Naive thymus-derived CD4-positive, alpha-beta T cell (primary cell): ENCODE data around the gene EPHA10. TPM values are rescaled to one million over a fixed set of nuclear protein-coding genes. Genes with fewer than 3 reads are reported as not detected.

Source experiments
- ATAC-seq: fragments of 150-1000 bp; cut with Tn5 transposase; 2 replicates; pipeline ENCODE4 v1.10.0; 2021; ENCODE audit warnings: mild to moderate bottlenecking, moderate library complexity
- CTCF ChIA-PET: fragments of 350-600 bp; sonication (Branson Sonifier 250); formaldehyde crosslinking; loops from one replicate; lab custom pipeline; 2021; ENCODE audit warnings: antibody characterized with exemption; lab: Charles Lee
- POLR2A ChIA-PET: fragments of 350-600 bp; sonication (Branson Sonifier 250); formaldehyde crosslinking; loops from one replicate; lab custom pipeline; 2021; ENCODE audit warnings: antibody characterized with exemption, inconsistent platforms; lab: Charles Lee
- DNase-seq, 9 donors: peaks; one replicate each; pipeline versions ENCODE4 v3.0.0 to v3.0.0-alpha.2; 2020 to 2022; ENCODE audit warnings: mixed read lengths in 1 of 9
- H3K27ac ChIP-seq: one replicate; pipeline ENCODE4 v1.7.0; 2013; ENCODE audit warnings: mild to moderate bottlenecking, low read depth, low read length, moderate library complexity
- H3K27me3 ChIP-seq, 2 donors: one replicate each; pipeline ENCODE4 v1.7.0; 2013; ENCODE audit warnings: low read length in 2 of 2, mild to moderate bottlenecking in 2 of 2, moderate library complexity in 2 of 2; ENCODE audit not compliant: control insufficient read depth in 2 of 2, insufficient read depth in 2 of 2
- H3K36me3 ChIP-seq, 3 experiments: 1 replicate in 2 of 3; 2 replicates in 1 of 3; pipeline ENCODE4 v1.7.0; 2013; ENCODE audit warnings: low read length in 3 of 3, mild to moderate bottlenecking in 3 of 3, moderate library complexity in 1 of 3; ENCODE audit not compliant: insufficient read depth in 3 of 3, control insufficient read depth in 2 of 3
- H3K4me1 ChIP-seq, 2 donors: one replicate each; pipeline ENCODE4 v1.7.0; 2013; ENCODE audit warnings: low read length in 2 of 2, mild to moderate bottlenecking in 2 of 2, moderate library complexity in 1 of 2; ENCODE audit not compliant: control insufficient read depth in 2 of 2, insufficient read depth in 2 of 2
- H3K4me3 ChIP-seq: 2 replicates; pipeline ENCODE4 v1.7.0; 2013; ENCODE audit warnings: mild to moderate bottlenecking, low read length
- H3K9me3 ChIP-seq, 3 experiments: 1 replicate in 2 of 3; 2 replicates in 1 of 3; pipeline ENCODE4 v1.7.0; 2013; ENCODE audit warnings: low read length in 3 of 3; ENCODE audit not compliant: control insufficient read depth in 2 of 3
- H3K27ac Mint-ChIP-seq, 9 donors: one replicate each; pipeline ENCODE4 v1.8.0; 2020 to 2022; ENCODE audit warnings: mixed read lengths in 9 of 9, mild to moderate bottlenecking in 8 of 9, moderate library complexity in 5 of 9, inconsistent platforms in 2 of 9
- H3K27me3 Mint-ChIP-seq, 5 donors: one replicate each; pipeline ENCODE4 v1.8.0; 2021 to 2022; ENCODE audit warnings: mixed read lengths in 5 of 5, mild to moderate bottlenecking in 1 of 5
- H3K36me3 Mint-ChIP-seq, 5 donors: one replicate each; pipeline ENCODE4 v1.8.0; 2020 to 2022; ENCODE audit warnings: mixed read lengths in 5 of 5, mild to moderate bottlenecking in 3 of 5, inconsistent platforms in 1 of 5
- H3K4me1 Mint-ChIP-seq, 7 donors: one replicate each; pipeline ENCODE4 v1.8.0; 2020 to 2022; ENCODE audit warnings: mixed read lengths in 7 of 7, mild to moderate bottlenecking in 3 of 7, inconsistent platforms in 1 of 7
- H3K4me3 Mint-ChIP-seq, 10 donors: one replicate each; pipeline ENCODE4 v1.8.0; 2020 to 2022; ENCODE audit warnings: mild to moderate bottlenecking in 10 of 10, mixed read lengths in 10 of 10, moderate library complexity in 6 of 10, inconsistent platforms in 2 of 10
- H3K9me3 Mint-ChIP-seq, 11 donors: one replicate each; pipeline ENCODE4 v1.8.0; 2020 to 2022; ENCODE audit warnings: mixed read lengths in 11 of 11, mild to moderate bottlenecking in 4 of 11, inconsistent platforms in 1 of 11, moderate library complexity in 1 of 11
- intact Hi-C, 2 donors: fragments of 100-400 bp; cut with micrococcal nuclease; formaldehyde crosslinking; loops; one replicate each; pipeline ENCODE4 v1.15.1; 2023
- polyA plus RNA-seq, 2 donors: library from polyadenylated mRNA; unstranded; fragments of 300-500 nt; fragmentation: Illumina TruSeq; gene quantifications; one replicate each; pipeline ENCODE4 v1.2.3, GENCODE V29; 2021
- total RNA-seq, 6 experiments: library from RNA in 5 of 6; stranded (reverse) in 5 of 6; gene quantifications; 1 replicate in 5 of 6; 2 replicates in 1 of 6; pipeline ENCODE4 v1.2.3 and lab custom pipeline; 2021 to 2026

The EPHA10 gene
- total and polyA plus RNA-seq, 7 experiments from 2014 or later = 0.19 TPM; not detected in 6

DNA sequence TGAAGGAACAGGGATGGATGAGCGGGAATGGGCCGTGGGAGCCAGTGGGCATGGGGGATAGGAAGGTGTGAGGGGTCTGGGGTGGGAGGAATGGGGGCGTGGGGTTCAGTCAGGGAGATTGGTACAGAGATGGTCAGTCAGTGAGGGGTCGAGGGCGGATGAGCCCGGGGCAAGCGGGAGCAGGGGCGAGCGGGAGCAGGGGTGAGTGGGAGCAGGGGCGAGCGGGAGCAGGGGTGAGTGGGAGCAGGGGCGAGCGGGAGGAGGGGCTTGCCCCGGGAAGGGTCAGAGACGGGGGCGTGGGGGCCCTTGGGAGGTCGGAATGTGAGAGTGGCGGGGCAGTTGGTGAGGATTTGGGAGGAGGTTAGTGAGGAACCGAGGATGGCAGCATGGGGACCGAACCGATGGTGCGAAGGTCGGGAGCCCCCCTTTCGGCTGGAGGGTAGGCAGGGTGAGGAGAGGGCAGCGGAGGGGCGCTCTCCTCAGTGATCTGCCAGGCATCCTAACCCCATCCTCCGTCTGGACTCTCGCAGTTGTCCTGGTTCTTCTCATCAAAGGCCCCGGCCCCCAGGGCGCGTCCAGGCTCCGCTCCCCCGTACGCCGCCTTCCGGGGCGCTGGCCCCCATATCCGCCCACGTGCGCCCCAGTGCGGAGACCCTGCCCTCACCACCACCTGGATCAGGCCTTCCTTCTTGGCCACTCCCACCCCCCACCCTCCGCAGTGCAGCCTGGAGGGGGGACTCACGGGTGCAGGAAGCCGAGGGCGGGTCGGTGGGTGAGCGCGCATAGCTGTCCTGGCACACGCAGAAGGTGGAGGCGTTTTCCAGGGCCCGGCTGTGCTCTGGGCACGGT, 11.2 kb downstream of the EPHA10 start:
- Mint-ChIP-seq H3K27ac (no peak overlapping the region), H3K36me3 (peaks cover 0 to 2% (median 0%) of the 10 kb centered on the region in 5 donors), H3K27me3 (peaks cover 22 to 59% (median 49%) of the 10 kb centered on the region in 5 donors), H3K9me3 (no peaks in the 10 kb centered on the region), H3K4me3 (peak overlapping the region; percentile 32 to 87 (median 62)), H3K4me1 (peaks cover 6 to 12% (median 8%) of the 10 kb centered on the region in 7 donors)
- H3K4me3 ChIP-seq = no peak overlapping the region
- no peaks in the 10 kb centered on the region for H3K9me3 ChIP-seq
- POLR2A ChIA-PET = no interaction called here
- ATAC-seq = no peak
- no peaks in the 10 kb centered on the region for H3K4me1 ChIP-seq
- no peak for DNase-seq
- CTCF ChIA-PET = no interaction called here
- H3K27ac ChIP-seq = no peak overlapping the region
- H3K27me3 ChIP-seq = peaks cover 0 to 3% of the 10 kb centered on the region in 2 donors
- H3K36me3 ChIP-seq = no peaks in the 10 kb centered on the region
- intact Hi-C loops = no loop called here

DNA sequence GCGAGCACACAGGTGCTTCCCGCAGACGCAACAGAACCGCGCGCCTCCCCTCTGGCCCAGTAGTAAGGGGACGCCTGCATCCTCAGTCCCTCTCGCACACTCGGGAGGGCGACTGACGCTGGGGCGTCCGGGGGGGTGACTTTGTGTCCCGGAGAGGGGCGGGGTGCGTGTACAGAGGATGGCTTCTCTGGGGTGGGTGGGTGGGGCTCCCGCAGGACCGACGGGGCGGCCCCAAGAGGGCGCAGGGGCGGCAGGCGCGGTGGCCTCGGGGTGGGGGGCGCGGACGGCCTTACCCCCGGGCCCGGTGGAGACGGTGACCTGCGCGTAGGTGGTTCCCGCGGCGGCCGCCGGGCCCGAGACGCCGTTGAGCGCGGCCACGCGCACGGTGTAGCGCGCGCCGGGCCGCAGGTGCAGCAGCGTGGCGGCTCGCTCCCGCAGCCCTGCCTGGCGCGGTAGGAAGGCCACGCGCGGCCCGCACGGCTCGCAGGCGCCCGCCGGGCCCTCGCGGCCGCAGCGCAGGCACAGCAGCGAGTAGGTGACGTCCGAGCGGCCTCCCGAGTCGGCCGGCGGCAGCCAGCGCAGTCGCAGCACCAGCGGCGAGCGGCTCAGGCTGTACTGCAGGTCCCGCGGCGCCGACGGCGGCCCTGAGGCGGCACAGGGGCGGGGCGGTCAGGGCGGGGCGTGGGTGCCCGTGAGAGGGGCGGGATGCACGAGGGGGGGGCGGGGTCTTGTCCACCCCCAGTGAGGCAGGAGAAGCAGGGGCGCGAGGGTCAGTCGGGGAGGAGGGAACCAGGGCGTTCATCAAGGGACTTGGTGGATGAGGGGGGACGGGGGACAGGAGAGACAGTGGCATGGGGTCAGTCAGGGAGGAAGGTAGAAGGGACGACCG, 12.1 kb downstream of the EPHA10 start:
- peak in 1 of 9 donors; percentile 44 for DNase-seq

DNA sequence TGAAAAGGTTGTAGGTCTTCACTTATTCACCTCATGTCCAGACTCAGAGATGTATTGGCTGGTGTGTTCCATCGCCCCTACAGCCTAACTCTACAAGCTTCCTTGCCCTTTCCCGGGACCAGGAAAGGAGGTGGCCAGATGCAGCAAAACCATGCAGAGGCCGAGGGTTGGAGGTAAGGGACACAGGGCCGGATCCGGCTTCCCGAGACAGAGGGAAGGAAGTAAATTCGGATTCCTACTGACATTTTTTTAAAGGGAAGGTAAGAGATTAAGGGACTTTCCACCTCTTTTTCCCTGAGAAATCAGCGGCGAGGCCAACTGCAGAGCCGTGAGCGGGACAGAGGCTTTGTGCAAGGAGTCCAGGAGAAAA, 12.7 kb downstream of the EPHA10 start:
- Histone ChIP-seq H3K27me3 (peaks cover 0 to 3% of the 10 kb centered on the region in 2 donors), H3K27ac (no peak overlapping the region), H3K9me3 (no peaks in the 10 kb centered on the region), H3K4me1 (no peaks in the 10 kb centered on the region), H3K36me3 (no peaks in the 10 kb centered on the region), H3K4me3 (no peak overlapping the region)
- H3K27ac Mint-ChIP-seq = no peak overlapping the region
- ATAC-seq = no peak
- no peaks in the 10 kb centered on the region for H3K9me3 Mint-ChIP-seq
- peaks cover 0 to 2% (median 0%) of the 10 kb centered on the region in 5 donors for H3K36me3 Mint-ChIP-seq
- ChIA-PET POLR2A (no interaction called here), CTCF (no interaction called here)
- H3K27me3 Mint-ChIP-seq = peaks cover 34 to 69% (median 58%) of the 10 kb centered on the region in 5 donors
- no peak for DNase-seq
- peaks cover 6 to 12% (median 8%) of the 10 kb centered on the region in 7 donors for H3K4me1 Mint-ChIP-seq
- H3K4me3 Mint-ChIP-seq = peak overlapping the region; percentile 53 to 78 (median 74)
- intact Hi-C loops = no loop called here

More for the DNA sequence above, 12.1 kb downstream of the EPHA10 start:
- Mint-ChIP-seq H3K4me1 (peaks cover 6 to 12% (median 8%) of the 10 kb centered on the region in 7 donors), H3K4me3 (peak overlapping the region; percentile 55 to 87 (median 74)), H3K27ac (no peak overlapping the region), H3K9me3 (no peaks in the 10 kb centered on the region), H3K36me3 (peaks cover 0 to 2% (median 0%) of the 10 kb centered on the region in 5 donors), H3K27me3 (peaks cover 28 to 63% (median 52%) of the 10 kb centered on the region in 5 donors)
- Histone ChIP-seq H3K4me1 (no peaks in the 10 kb centered on the region), H3K36me3 (no peaks in the 10 kb centered on the region), H3K27me3 (peaks cover 0 to 3% of the 10 kb centered on the region in 2 donors), H3K4me3 (no peak overlapping the region), H3K27ac (no peak overlapping the region), H3K9me3 (no peaks in the 10 kb centered on the region)
- CTCF ChIA-PET = no interaction called here
- POLR2A ChIA-PET = no interaction called here
- intact Hi-C loops = no loop called here
- ATAC-seq = peak; percentile 49

DNA sequence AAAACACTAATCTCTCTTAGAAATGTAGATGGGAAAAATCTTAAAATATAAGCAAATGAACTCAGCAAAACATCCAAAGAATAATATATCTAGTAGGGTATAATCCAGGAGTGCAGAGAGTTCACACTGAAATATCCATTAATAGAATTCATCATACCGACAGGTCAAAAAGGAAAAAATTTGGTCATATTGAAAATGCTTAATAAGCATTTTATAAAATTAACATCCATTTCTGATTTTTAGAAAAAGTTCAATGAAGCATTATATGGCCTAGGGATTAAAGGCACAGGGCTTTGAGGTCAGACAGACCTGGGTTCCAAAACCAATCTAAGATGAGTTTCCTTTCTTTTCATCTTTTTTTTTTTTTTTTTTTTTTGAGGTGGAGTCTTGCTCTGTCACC, 16.4 kb downstream of the EPHA10 start:
- ATAC-seq (no peak), DNase-seq (no peak)
- Histone ChIP-seq H3K27ac (no peak overlapping the region), H3K9me3 (no peaks in the 10 kb centered on the region), H3K4me1 (no peaks in the 10 kb centered on the region), H3K36me3 (no peaks in the 10 kb centered on the region), H3K4me3 (no peak overlapping the region), H3K27me3 (peaks cover 0 to 3% of the 10 kb centered on the region in 2 donors)
- POLR2A ChIA-PET = no interaction called here
- CTCF ChIA-PET = no interaction called here
- Mint-ChIP-seq H3K27me3 (peaks cover 27 to 78% (median 49%) of the 10 kb centered on the region in 5 donors), H3K36me3 (peaks cover 0 to 4% (median 2%) of the 10 kb centered on the region in 5 donors), H3K27ac (no peak overlapping the region), H3K4me1 (peaks cover 5 to 12% (median 8%) of the 10 kb centered on the region in 7 donors), H3K9me3 (peaks cover 0 to 12% (median 5%) of the 10 kb centered on the region in 11 donors), H3K4me3 (no peak overlapping the region)
- intact Hi-C loops = no loop called here

DNA sequence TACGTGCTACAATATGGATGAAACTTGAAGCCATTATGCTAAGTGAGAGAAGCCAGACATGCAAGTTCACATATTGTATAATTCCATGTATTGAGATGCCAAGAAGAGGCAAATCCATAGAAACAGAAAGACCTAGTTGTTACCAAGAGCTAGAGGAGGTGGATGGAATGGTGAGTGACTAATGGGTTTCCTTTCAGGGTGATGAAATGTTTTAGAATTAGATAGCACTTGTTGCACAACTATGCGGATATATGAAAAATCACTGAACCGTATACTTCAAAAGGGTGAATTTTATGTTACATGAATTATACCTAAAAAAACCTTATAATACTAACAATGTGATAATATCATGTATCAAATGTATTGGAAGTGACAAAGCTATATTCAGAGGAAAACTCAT, 18.1 kb downstream of the EPHA10 start:
- H3K4me1 ChIP-seq = no peaks in the 10 kb centered on the region
- H3K4me3 ChIP-seq = no peak overlapping the region
- peaks cover 0 to 4% (median 0%) of the 10 kb centered on the region in 5 donors for H3K36me3 Mint-ChIP-seq
- ChIA-PET POLR2A (no interaction called here), CTCF (interaction anchor here (0.6 kb wide), 1 partner anchor 346 kb away, joined by 4 read pairs; no protein-coding TSS in a partner anchor)
- no peaks in the 10 kb centered on the region for H3K36me3 ChIP-seq
- peaks cover 2 to 12% (median 5%) of the 10 kb centered on the region in 11 donors for H3K9me3 Mint-ChIP-seq
- H3K27me3 Mint-ChIP-seq = peaks cover 29 to 72% (median 53%) of the 10 kb centered on the region in 5 donors
- no peak overlapping the region for H3K27ac Mint-ChIP-seq
- ATAC-seq (no peak), DNase-seq (no peak)
- intact Hi-C loops = no loop called here
- H3K4me1 Mint-ChIP-seq = peaks cover 0 to 6% (median 2%) of the 10 kb centered on the region in 7 donors
- peaks cover 0 to 3% of the 10 kb centered on the region in 2 donors for H3K27me3 ChIP-seq
- H3K4me3 Mint-ChIP-seq = no peak overlapping the region
- no peaks in the 10 kb centered on the region for H3K9me3 ChIP-seq
- no peak overlapping the region for H3K27ac ChIP-seq

DNA sequence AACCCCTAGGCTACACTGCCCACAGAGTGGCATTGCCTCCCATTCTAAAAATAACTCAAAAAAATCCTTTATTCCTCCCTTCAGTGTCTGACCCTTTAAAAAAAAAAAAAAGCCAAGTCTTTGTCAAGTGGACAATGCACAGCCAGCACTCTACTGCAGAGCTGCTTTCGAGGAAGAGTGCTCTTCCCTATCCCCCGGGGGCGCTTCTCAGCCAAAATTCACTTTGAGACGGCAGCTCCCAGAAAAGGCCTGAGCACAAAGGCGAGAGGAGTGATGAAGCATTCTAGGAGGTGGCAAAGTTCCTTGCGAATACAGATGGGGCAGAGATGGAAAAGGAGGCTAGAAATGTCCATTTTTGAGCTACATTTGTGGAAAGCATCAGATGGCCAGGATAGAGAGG, 23.3 kb downstream of the EPHA10 start:
- Histone ChIP-seq H3K9me3 (no peaks in the 10 kb centered on the region), H3K27me3 (no peaks in the 10 kb centered on the region), H3K4me1 (no peaks in the 10 kb centered on the region), H3K36me3 (no peaks in the 10 kb centered on the region), H3K27ac (no peak overlapping the region), H3K4me3 (no peak overlapping the region)
- ATAC-seq (no peak), DNase-seq (no peak)
- Mint-ChIP-seq H3K9me3 (peaks cover 1 to 19% (median 5%) of the 10 kb centered on the region in 11 donors), H3K27me3 (peaks cover 20 to 47% (median 38%) of the 10 kb centered on the region in 5 donors), H3K4me3 (no peak overlapping the region), H3K4me1 (peaks cover 0 to 5% (median 0%) of the 10 kb centered on the region in 7 donors), H3K27ac (no peak overlapping the region), H3K36me3 (peaks cover 0 to 3% (median 2%) of the 10 kb centered on the region in 5 donors)
- CTCF ChIA-PET = no interaction called here
- intact Hi-C loops = no loop called here
- POLR2A ChIA-PET = no interaction called here
